Measurements from ENCODE around the gene SDR39U1.

GRCh38 chr14:24426150-24426911 lies 16.2 kb downstream of the SDR39U1 start:
- no peak for TF ChIP-seq CTCF (conservative IDR thresholded peaks at IDR 0.05; ENCODE audit: low read depth, low read length)
- TF ChIP-seq EZH2 (IDR thresholded peaks at IDR 0.05; ENCODE audit: low read length, unreplicated experiment): no peak
- TF ChIP-seq EZH2phosphoT487 (IDR thresholded peaks at IDR 0.05; ENCODE audit: borderline replicate concordance, low read length): no peak

Data from PC-3 (cell line).